AG10803 (cell line): ENCODE data around the gene C2CD3.
"Not testable (repeated sequence)": the region's sequence is repeated elsewhere in the genome, so short reads cannot be mapped to it uniquely, and the experiment has no call there.

ENCODE experiments used
- DNase-seq: peaks from one replicate; pipeline ENCODE4 v3.0.0; 2010; ENCODE audit warnings: low read depth
- H3K4me3 ChIP-seq: 2 replicates; pipeline ENCODE4 v1.5.1; 2011; ENCODE audit warnings: mild to moderate bottlenecking, low read length, control low read depth
- TF ChIP-seq, protein P1 (sequence below): conservative IDR thresholded peaks from 2 replicates; pipeline ENCODE4 v1.5.1; 2011; ENCODE audit warnings: mild to moderate bottlenecking, low read length, control low read depth, inconsistent platforms

C2CD3 gene

DNA sequence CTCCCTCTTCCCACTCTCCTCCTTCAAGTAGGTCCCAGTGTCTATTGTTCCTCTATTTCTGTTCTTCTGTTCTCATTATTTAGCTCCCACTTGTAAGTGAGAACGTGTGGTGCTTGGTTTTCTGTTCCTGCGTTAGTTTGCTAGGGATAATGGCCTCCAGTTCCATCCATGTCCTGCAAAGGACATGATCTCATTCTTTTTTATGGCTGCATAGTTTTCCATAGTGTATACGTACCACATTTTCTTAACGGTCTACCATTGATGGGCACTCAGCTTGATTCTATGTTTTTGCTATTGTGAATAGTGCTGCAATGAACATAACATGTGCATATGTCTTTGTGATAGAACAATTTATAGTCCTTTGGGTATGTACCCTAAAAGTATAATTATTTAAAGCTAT lies 26.2 kb downstream of the C2CD3 start:
- TF ChIP-seq, protein P1, sequence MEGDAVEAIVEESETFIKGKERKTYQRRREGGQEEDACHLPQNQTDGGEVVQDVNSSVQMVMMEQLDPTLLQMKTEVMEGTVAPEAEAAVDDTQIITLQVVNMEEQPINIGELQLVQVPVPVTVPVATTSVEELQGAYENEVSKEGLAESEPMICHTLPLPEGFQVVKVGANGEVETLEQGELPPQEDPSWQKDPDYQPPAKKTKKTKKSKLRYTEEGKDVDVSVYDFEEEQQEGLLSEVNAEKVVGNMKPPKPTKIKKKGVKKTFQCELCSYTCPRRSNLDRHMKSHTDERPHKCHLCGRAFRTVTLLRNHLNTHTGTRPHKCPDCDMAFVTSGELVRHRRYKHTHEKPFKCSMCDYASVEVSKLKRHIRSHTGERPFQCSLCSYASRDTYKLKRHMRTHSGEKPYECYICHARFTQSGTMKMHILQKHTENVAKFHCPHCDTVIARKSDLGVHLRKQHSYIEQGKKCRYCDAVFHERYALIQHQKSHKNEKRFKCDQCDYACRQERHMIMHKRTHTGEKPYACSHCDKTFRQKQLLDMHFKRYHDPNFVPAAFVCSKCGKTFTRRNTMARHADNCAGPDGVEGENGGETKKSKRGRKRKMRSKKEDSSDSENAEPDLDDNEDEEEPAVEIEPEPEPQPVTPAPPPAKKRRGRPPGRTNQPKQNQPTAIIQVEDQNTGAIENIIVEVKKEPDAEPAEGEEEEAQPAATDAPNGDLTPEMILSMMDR, result no peak
- DNase-seq, result no peak
- H3K4me3 ChIP-seq, result no peak overlapping the region

DNA sequence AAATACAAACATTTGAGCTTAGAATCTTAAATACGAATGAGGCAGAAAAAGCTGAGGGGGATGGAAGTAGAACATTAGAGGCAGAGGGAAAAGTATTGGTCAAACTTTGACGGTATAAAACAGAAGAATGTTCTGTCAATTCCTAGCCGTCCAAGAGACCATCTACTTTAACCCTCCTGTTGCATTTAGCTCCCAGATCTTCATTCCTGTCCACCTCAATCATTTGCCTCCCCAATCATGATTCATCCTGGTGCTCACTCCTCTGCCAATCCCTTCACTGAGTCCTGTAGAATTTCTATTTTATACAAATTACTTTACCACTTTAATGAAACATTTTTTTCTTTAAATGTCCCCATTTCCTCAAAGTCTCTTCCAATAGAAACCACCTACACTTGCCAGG lies 28.2 kb downstream of the C2CD3 start:
- H3K4me3 ChIP-seq, result no peak overlapping the region
- TF ChIP-seq, protein P1, result no peak
- no peak for DNase-seq

DNA sequence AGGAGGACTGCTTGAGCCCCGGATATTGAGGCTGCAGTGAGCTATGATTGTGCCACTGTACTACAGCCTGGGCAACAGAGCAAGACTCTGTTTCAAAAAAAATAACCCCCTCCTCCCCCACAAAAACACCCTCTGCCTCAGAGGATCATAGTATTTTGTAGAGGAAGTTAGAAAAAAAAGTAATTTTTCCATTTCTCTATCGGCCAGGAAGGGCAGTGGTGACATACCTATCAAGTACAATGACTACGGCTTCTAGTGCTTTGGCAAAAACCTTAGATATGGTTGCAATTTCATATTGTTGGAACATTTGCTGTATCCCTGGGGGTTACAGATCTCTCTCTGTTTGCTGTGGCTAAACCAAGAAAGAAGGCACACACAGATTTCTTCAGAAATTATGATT lies 28.9 kb downstream of the C2CD3 start:
- DNase-seq, result no peak
- TF ChIP-seq, protein P1, result no peak
- no peak overlapping the region for H3K4me3 ChIP-seq

DNA sequence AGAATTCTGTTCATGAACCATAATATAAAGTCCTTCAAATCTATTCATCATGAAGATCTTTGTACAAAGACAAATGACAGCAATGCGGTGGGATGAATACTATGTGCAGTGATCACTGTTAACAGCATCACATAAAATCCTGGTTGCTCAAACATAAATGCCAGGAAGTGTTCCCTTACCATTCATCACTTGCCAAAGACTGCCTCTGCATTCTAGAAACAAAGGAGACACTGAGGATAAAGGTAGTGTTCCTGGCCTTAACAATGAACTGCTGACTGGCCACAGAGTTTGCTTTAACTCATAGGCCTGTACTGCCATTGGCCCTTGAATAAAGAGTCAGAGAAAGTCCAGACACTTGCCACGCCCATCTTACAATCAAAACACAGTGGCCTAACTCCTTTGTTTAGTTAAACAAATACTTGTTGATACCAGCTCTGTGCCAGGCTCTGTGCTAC lies 29.5 kb downstream of the C2CD3 start:
- peak; percentile 37 for DNase-seq

DNA sequence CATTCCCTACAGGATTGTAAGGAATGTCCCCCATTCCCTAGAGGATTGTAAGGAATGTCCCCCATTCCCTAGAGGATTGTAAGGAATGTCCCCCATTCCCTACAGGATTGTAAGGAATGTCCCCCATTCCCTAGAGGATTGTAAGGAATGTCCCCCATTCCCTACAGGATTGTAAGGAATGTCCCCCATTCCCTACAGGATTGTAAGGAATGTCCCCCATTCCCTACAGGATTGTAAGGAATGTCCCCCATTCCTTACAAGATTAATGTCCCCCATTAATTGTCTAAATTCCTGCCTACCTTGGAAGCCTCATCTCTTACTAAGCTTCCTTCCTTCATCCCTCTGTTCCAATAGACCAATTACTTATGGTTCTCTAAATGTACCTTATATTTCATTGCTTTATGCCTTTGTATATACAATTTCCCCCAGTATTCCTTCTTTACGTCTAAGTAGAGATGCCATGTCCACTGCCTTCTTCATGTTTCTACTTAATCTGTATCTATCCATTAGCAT lies 30.8 kb downstream of the C2CD3 start:
- DNase-seq, H3K4me3 ChIP-seq: not testable (repeated sequence)

More for the DNA sequence above, 29.5 kb downstream of the C2CD3 start:
- TF ChIP-seq, protein P1, result no peak
- no peak overlapping the region for H3K4me3 ChIP-seq

DNA sequence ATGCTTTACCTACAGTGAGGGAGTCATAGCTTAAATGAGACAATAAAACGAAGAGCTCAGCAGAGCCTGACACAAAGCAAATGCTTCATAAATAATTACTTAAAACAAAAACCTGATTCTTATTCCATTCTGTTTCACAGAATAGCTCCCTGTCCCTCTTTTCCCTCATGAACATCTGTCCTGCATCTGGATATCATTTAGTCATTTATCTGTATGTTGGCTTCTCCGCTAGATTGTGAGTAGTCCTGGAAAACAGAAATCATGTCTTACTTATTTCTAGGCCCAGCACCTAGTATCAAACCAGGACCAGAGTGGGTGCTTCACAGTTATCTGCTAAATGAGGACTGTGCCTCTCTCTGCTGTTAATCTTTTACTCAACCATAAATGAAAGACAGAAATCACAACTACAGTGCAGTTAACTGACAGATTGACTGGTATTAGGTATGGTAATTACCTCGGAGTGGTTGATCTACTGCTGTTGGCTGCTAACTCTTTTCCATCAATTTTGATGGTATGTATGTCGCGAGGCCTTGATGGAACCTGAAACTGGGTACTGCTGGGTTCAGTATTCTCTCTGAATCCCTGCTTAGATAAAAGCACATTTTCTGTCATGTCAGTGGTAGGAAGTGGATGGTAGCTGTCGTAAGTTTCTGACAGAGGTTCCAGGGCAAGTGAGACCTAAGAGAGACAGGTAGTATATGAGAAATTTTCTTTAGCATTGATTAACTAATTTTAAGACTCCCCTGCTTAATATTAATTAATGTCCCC lies 31.5 kb downstream of the C2CD3 start:
- peak; percentile 46 for DNase-seq
- TF ChIP-seq, protein P1, result no peak

DNA sequence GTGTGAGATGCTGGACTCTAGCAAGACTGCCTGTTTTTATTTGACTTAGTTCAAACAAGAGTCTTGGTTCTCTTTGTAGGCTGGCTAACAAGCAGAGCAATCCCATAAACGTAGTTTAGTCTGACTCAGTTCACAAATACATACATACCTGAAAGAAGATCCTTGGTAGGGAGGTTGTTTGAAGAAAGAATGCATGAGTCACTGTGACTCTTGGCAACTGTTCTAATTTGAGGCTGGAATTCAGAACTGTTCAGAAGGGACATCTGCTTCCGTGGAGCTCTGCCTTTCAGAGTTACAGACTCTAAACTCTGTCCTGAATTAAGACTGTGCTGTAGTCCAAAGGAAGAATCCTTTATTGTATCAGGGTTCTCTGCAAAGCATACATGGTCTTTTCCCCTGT lies 32.2 kb downstream of the C2CD3 start:
- no peak overlapping the region for H3K4me3 ChIP-seq
- TF ChIP-seq, protein P1, result no peak
- DNase-seq, result peak; percentile 96

More for the DNA sequence above, 31.5 kb downstream of the C2CD3 start:
- H3K4me3 ChIP-seq, result no peak overlapping the region
